GM23338 (cell line): ENCODE results near the gene CLUH. TPM values are rescaled to one million over a fixed set of nuclear protein-coding genes. Genes with fewer than 3 reads are reported as not detected.

Experiments used
- ATAC-seq: fragments of 200-7000 bp; cut with Tn5 transposase; 3 replicates; pipeline ENCODE4 v1.9.1; 2020
- DNase-seq: peaks from one replicate; pipeline ENCODE4 v3.0.0-alpha.2; 2015; ENCODE audit warnings: low spot score
- H2AFZ ChIP-seq: fragments of 200-600 bp; sonication (generic); 2 replicates; pipeline ENCODE4 v1.8.0; 2016; ENCODE audit warnings: antibody characterized with exemption, mild to moderate bottlenecking, moderate library complexity
- H3F3A ChIP-seq: fragments of 200-600 bp; sonication (generic); replicated peaks from 2 replicates; pipeline ENCODE4 v1.8.0; 2017; ENCODE audit warnings: antibody characterized with exemption, mixed run types, low read depth
- H3K27ac ChIP-seq: fragments of 200-600 bp; sonication (generic); 2 replicates; pipeline ENCODE4 v1.6.1; 2016; ENCODE audit warnings: low read depth
- H3K27me3 ChIP-seq: fragments of 200-600 bp; sonication (generic); 2 replicates; pipeline ENCODE4 v1.8.0; 2016; ENCODE audit warnings: mild to moderate bottlenecking, mixed run types, moderate library complexity; ENCODE audit not compliant: insufficient read depth
- H3K36me3 ChIP-seq: fragments of 200-600 bp; sonication (generic); 2 replicates; pipeline ENCODE4 v1.8.0; 2016; ENCODE audit warnings: mild to moderate bottlenecking; ENCODE audit not compliant: insufficient read depth
- H3K4me1 ChIP-seq: fragments of 200-600 bp; sonication (generic); 2 replicates; pipeline ENCODE4 v1.8.0; 2016; ENCODE audit warnings: mild to moderate bottlenecking, moderate library complexity; ENCODE audit not compliant: insufficient read depth
- H3K4me2 ChIP-seq: fragments of 200-600 bp; sonication (generic); 2 replicates; pipeline ENCODE4 v1.7.1; 2017; ENCODE audit warnings: mixed run types
- H3K4me3 ChIP-seq: fragments of 200-600 bp; sonication (generic); 2 replicates; pipeline ENCODE4 v1.6.1; 2016; ENCODE audit warnings: mixed run types
- H3K79me2 ChIP-seq: fragments of 200-600 bp; sonication (generic); replicated peaks from 2 replicates; pipeline ENCODE4 v1.8.0; 2017; ENCODE audit warnings: mild to moderate bottlenecking; ENCODE audit not compliant: insufficient read depth
- H3K9me2 ChIP-seq: fragments of 200-600 bp; sonication (generic); 2 replicates; pipeline ENCODE4 v1.8.0; 2017; ENCODE audit not compliant: insufficient read depth
- H4K20me1 ChIP-seq: fragments of 200-600 bp; sonication (generic); replicated peaks from 2 replicates; pipeline ENCODE4 v1.8.0; 2017; ENCODE audit warnings: mild to moderate bottlenecking; ENCODE audit not compliant: insufficient read depth
- H3K27ac Mint-ChIP-seq: 2 replicates; pipeline ENCODE4 v1.8.0; 2020; ENCODE audit warnings: inconsistent platforms, mild to moderate bottlenecking, moderate library complexity, mixed read lengths
- H3K27me3 Mint-ChIP-seq: 3 replicates; pipeline ENCODE4 v1.8.0; 2022; ENCODE audit warnings: low read depth, mild to moderate bottlenecking, moderate library complexity, mixed read lengths, inconsistent platforms; ENCODE audit not compliant: insufficient read depth, poor library complexity
- H3K36me3 Mint-ChIP-seq: 3 replicates; pipeline ENCODE4 v1.8.0; 2021; ENCODE audit warnings: low read depth, mild to moderate bottlenecking, inconsistent platforms, moderate library complexity, mixed read lengths
- H3K4me1 Mint-ChIP-seq: 3 replicates; pipeline ENCODE4 v1.8.0; 2020; ENCODE audit warnings: mild to moderate bottlenecking, inconsistent platforms, mixed read lengths
- H3K4me3 Mint-ChIP-seq: 3 replicates; pipeline ENCODE4 v1.8.0; 2021; ENCODE audit warnings: moderate library complexity, mild to moderate bottlenecking, inconsistent platforms, mixed read lengths
- H3K9me3 Mint-ChIP-seq: 3 replicates; pipeline ENCODE4 v1.8.0; 2020; ENCODE audit warnings: moderate library complexity, mild to moderate bottlenecking, inconsistent platforms, mixed read lengths
- CREB1 ChIP-seq: fragments of 250-450 bp; sonication (Bioruptor Pico); IDR thresholded peaks from 2 replicates; pipeline ENCODE4 v1.5.0; 2020; ENCODE audit warnings: low read depth, mild to moderate bottlenecking, moderate library complexity
- EZH2 ChIP-seq: fragments of 200-600 bp; sonication (generic); IDR thresholded peaks from one replicate; pipeline ENCODE4 v1.8.0; 2017; ENCODE audit warnings: antibody characterized with exemption, mild to moderate bottlenecking, low read depth; ENCODE audit not compliant: unreplicated experiment
- EZH2phosphoT487 ChIP-seq: fragments of 200-600 bp; sonication (generic); IDR thresholded peaks from one replicate; pipeline ENCODE4 v1.8.1; 2018; ENCODE audit warnings: antibody characterized with exemption; ENCODE audit not compliant: unreplicated experiment
- JUNB ChIP-seq: IDR thresholded peaks from one replicate; pipeline ENCODE4 v1.6.1; 2016; ENCODE audit warnings: antibody characterized with exemption; ENCODE audit not compliant: unreplicated experiment
- NANOG ChIP-seq: IDR thresholded peaks from 2 replicates; pipeline ENCODE4 v1.6.1; 2016; ENCODE audit warnings: antibody characterized with exemption, borderline replicate concordance
- POLR2AphosphoS5 ChIP-seq: IDR thresholded peaks from 2 replicates; pipeline ENCODE4 v1.6.1; 2016; ENCODE audit warnings: antibody characterized with exemption, low read depth
- STAT1 ChIP-seq: IDR thresholded peaks from one replicate; pipeline ENCODE4 v1.6.1; 2016; ENCODE audit warnings: antibody characterized with exemption; ENCODE audit not compliant: unreplicated experiment
- ZNF114 ChIP-seq: fragments of 250-450 bp; sonication (Bioruptor Pico); IDR thresholded peaks from 2 replicates; pipeline ENCODE4 v1.5.0; 2020; ENCODE audit warnings: mild to moderate bottlenecking, moderate library complexity
- ZNF331 ChIP-seq: fragments of 250-450 bp; sonication (Bioruptor Pico); IDR thresholded peaks from 2 replicates; pipeline ENCODE4 v1.5.0; 2020; ENCODE audit warnings: low read depth, mild to moderate bottlenecking, moderate library complexity
- polyA plus RNA-seq: library from polyadenylated mRNA; unstranded; fragments of >200 nt; fragmentation: Nextera tagmentation; extraction: Ambion mirVana; gene quantifications from 2 replicates; pipeline ENCODE4 v1.2.1, GENCODE V29; 2016
- total RNA-seq: library from RNA; depleted of rRNA; stranded (reverse); fragments of >200 nt; shearing (Covaris generic); gene quantifications from 2 replicates; pipeline ENCODE4 v1.2.3, GENCODE V29; 2014
- TF ChIP-seq, protein P1 (sequence below): IDR thresholded peaks from one replicate; pipeline ENCODE4 v1.6.1; 2018; ENCODE audit warnings: antibody characterized with exemption; ENCODE audit not compliant: unreplicated experiment
- TF ChIP-seq, protein P2 (sequence below): IDR thresholded peaks from 2 replicates; pipeline ENCODE4 v1.6.1; 2016; ENCODE audit warnings: antibody characterized with exemption
- TF ChIP-seq, protein P3 (sequence below), 2 experiments: fragments of 200-600 bp in 1 of 2; sonication (generic) in 1 of 2; conservative IDR thresholded peaks; 2 replicates each; pipeline versions ENCODE4 v1.5.1 to v1.6.1; 2016 to 2017; ENCODE audit warnings: antibody characterized with exemption in 2 of 2, low read depth in 2 of 2, mild to moderate bottlenecking in 2 of 2, moderate library complexity in 1 of 2
- TF ChIP-seq, protein P4 (sequence below): fragments of 250-450 bp; sonication (Bioruptor Pico); IDR thresholded peaks from 2 replicates; pipeline ENCODE4 v1.5.0; 2020; ENCODE audit warnings: mild to moderate bottlenecking, moderate library complexity

Gene CLUH
- total and polyA plus RNA-seq, 2 experiments from 2014 or later: 23.5 to 90.0 TPM

DNA sequence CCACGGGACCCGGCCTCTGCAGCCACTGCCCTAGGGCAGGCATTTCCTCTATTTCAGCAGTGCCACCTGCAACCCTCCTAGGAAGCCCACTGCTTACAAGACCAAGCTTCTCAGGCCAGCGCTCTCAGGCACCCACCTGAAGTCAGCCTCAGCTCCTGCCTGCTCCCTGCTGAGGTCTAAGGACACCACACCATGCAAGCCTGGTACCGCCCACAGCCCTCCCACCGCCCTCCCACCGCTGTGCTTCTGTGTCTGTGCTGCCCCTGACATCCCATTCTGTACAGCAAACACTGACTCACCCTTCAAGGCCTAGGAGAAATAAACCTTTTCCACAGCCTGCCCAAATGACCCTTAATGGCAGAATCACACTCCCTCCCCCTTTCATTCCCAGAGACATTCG, 6.3 kb downstream of the CLUH start:
- Histone ChIP-seq H3K4me2 (no peak overlapping the region), H3K27me3 (peaks cover 1% of the 10 kb centered on the region; the same call in 1 of the 2 replicates), H3K27ac (0 out of 2 replicates have a peak overlapping the region, but pooled peaks have one; percentile 50), H4K20me1 (peaks cover 9% of the 10 kb centered on the region), H3K36me3 (no peaks in the 10 kb centered on the region), H2AFZ (no peak overlapping the region), H3K4me3 (no peak overlapping the region), H3K79me2 (peaks cover 51% of the 10 kb centered on the region), H3F3A (peaks cover 2% of the 10 kb centered on the region; the same call in 1 of the 2 replicates), H3K4me1 (peaks cover 20% of the 10 kb centered on the region), H3K9me2 (no peaks in the 10 kb centered on the region)
- no peak for DNase-seq
- no peaks in the 10 kb centered on the region for H3K9me3 Mint-ChIP-seq
- peaks cover 23% of the 10 kb centered on the region for H3K36me3 Mint-ChIP-seq
- H3K27ac Mint-ChIP-seq: peak overlapping the region; percentile 8; the same call in 1 of the 2 replicates
- H3K27me3 Mint-ChIP-seq: peaks cover 13% of the 10 kb centered on the region
- TF ChIP-seq JUNB (no peak), NANOG (no peak), EZH2phosphoT487 (no peak), EZH2 (no peak), ZNF331 (CRISPR knock-in tag) (no peak), ZNF114 (CRISPR knock-in tag) (no peak), CREB1 (no peak), STAT1 (no peak), POLR2AphosphoS5 (no peak)
- TF ChIP-seq, protein P1, sequence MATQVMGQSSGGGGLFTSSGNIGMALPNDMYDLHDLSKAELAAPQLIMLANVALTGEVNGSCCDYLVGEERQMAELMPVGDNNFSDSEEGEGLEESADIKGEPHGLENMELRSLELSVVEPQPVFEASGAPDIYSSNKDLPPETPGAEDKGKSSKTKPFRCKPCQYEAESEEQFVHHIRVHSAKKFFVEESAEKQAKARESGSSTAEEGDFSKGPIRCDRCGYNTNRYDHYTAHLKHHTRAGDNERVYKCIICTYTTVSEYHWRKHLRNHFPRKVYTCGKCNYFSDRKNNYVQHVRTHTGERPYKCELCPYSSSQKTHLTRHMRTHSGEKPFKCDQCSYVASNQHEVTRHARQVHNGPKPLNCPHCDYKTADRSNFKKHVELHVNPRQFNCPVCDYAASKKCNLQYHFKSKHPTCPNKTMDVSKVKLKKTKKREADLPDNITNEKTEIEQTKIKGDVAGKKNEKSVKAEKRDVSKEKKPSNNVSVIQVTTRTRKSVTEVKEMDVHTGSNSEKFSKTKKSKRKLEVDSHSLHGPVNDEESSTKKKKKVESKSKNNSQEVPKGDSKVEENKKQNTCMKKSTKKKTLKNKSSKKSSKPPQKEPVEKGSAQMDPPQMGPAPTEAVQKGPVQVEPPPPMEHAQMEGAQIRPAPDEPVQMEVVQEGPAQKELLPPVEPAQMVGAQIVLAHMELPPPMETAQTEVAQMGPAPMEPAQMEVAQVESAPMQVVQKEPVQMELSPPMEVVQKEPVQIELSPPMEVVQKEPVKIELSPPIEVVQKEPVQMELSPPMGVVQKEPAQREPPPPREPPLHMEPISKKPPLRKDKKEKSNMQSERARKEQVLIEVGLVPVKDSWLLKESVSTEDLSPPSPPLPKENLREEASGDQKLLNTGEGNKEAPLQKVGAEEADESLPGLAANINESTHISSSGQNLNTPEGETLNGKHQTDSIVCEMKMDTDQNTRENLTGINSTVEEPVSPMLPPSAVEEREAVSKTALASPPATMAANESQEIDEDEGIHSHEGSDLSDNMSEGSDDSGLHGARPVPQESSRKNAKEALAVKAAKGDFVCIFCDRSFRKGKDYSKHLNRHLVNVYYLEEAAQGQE: no peak
- TF ChIP-seq, protein P2, sequence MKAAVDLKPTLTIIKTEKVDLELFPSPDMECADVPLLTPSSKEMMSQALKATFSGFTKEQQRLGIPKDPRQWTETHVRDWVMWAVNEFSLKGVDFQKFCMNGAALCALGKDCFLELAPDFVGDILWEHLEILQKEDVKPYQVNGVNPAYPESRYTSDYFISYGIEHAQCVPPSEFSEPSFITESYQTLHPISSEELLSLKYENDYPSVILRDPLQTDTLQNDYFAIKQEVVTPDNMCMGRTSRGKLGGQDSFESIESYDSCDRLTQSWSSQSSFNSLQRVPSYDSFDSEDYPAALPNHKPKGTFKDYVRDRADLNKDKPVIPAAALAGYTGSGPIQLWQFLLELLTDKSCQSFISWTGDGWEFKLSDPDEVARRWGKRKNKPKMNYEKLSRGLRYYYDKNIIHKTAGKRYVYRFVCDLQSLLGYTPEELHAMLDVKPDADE: no peak
- TF ChIP-seq, protein P3, sequence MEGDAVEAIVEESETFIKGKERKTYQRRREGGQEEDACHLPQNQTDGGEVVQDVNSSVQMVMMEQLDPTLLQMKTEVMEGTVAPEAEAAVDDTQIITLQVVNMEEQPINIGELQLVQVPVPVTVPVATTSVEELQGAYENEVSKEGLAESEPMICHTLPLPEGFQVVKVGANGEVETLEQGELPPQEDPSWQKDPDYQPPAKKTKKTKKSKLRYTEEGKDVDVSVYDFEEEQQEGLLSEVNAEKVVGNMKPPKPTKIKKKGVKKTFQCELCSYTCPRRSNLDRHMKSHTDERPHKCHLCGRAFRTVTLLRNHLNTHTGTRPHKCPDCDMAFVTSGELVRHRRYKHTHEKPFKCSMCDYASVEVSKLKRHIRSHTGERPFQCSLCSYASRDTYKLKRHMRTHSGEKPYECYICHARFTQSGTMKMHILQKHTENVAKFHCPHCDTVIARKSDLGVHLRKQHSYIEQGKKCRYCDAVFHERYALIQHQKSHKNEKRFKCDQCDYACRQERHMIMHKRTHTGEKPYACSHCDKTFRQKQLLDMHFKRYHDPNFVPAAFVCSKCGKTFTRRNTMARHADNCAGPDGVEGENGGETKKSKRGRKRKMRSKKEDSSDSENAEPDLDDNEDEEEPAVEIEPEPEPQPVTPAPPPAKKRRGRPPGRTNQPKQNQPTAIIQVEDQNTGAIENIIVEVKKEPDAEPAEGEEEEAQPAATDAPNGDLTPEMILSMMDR (conservative IDR thresholded peaks at IDR 0.05; ENCODE audit: low read depth in 2 of 2): no peak
- TF ChIP-seq, protein P4, sequence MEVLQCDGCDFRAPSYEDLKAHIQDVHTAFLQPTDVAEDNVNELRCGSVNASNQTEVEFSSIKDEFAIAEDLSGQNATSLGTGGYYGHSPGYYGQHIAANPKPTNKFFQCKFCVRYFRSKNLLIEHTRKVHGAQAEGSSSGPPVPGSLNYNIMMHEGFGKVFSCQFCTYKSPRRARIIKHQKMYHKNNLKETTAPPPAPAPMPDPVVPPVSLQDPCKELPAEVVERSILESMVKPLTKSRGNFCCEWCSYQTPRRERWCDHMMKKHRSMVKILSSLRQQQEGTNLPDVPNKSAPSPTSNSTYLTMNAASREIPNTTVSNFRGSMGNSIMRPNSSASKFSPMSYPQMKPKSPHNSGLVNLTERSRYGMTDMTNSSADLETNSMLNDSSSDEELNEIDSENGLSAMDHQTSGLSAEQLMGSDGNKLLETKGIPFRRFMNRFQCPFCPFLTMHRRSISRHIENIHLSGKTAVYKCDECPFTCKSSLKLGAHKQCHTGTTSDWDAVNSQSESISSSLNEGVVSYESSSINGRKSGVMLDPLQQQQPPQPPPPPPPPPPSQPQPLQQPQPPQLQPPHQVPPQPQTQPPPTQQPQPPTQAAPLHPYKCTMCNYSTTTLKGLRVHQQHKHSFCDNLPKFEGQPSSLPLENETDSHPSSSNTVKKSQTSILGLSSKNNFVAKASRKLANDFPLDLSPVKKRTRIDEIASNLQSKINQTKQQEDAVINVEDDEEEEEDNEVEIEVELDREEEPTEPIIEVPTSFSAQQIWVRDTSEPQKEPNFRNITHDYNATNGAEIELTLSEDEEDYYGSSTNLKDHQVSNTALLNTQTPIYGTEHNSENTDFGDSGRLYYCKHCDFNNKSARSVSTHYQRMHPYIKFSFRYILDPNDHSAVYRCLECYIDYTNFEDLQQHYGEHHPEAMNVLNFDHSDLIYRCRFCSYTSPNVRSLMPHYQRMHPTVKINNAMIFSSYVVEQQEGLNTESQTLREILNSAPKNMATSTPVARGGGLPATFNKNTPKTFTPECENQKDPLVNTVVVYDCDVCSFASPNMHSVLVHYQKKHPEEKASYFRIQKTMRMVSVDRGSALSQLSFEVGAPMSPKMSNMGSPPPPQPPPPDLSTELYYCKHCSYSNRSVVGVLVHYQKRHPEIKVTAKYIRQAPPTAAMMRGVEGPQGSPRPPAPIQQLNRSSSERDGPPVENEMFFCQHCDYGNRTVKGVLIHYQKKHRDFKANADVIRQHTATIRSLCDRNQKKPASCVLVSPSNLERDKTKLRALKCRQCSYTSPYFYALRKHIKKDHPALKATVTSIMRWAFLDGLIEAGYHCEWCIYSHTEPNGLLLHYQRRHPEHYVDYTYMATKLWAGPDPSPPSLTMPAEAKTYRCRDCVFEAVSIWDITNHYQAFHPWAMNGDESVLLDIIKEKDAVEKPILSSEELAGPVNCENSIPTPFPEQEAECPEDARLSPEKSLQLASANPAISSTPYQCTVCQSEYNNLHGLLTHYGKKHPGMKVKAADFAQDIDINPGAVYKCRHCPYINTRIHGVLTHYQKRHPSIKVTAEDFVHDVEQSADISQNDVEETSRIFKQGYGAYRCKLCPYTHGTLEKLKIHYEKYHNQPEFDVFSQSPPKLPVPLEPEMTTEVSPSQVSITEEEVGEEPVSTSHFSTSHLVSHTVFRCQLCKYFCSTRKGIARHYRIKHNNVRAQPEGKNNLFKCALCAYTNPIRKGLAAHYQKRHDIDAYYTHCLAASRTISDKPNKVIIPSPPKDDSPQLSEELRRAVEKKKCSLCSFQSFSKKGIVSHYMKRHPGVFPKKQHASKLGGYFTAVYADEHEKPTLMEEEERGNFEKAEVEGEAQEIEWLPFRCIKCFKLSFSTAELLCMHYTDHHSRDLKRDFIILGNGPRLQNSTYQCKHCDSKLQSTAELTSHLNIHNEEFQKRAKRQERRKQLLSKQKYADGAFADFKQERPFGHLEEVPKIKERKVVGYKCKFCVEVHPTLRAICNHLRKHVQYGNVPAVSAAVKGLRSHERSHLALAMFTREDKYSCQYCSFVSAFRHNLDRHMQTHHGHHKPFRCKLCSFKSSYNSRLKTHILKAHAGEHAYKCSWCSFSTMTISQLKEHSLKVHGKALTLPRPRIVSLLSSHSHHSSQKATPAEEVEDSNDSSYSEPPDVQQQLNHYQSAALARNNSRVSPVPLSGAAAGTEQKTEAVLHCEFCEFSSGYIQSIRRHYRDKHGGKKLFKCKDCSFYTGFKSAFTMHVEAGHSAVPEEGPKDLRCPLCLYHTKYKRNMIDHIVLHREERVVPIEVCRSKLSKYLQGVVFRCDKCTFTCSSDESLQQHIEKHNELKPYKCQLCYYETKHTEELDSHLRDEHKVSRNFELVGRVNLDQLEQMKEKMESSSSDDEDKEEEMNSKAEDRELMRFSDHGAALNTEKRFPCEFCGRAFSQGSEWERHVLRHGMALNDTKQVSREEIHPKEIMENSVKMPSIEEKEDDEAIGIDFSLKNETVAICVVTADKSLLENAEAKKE (CRISPR knock-in tag): no peak
- H3K4me3 Mint-ChIP-seq: no peak overlapping the region; the same call in 2 of the 3 replicates
- no peak for ATAC-seq
- peaks cover 37% of the 10 kb centered on the region for H3K4me1 Mint-ChIP-seq
